Esophagus squamous epithelium (tissue), 4 donors: ENCODE measurements around the gene PDE2A.

Source experiments
- CTCF ChIP-seq, 6 experiments: fragments of 450-650 bp in 4 of 6; fragments of 200-600 bp in 2 of 6; sonication (generic) in 2 of 6; IDR thresholded peaks; one replicate each; pipeline ENCODE4 v1.5.1; 2016 to 2019; ENCODE audit warnings: antibody characterized with exemption in 6 of 6, mild to moderate bottlenecking in 4 of 6, moderate library complexity in 4 of 6
- POLR2A ChIP-seq, 4 donors: fragments of 450-650 bp; IDR thresholded peaks; one replicate each; pipeline ENCODE4 v1.6.1; 2017; ENCODE audit warnings: antibody characterized with exemption in 4 of 4, mild to moderate bottlenecking in 4 of 4, moderate library complexity in 3 of 4

GRCh38 chr11:72607496-72607895 lies 66.7 kb downstream of the PDE2A start:
- TF ChIP-seq CTCF (IDR thresholded peaks at IDR 0.05) (no peak), POLR2A (IDR thresholded peaks at IDR 0.05) (no peak)
